ENCODE measurements around the gene TTC7B.

Gene TTC7B

DNA sequence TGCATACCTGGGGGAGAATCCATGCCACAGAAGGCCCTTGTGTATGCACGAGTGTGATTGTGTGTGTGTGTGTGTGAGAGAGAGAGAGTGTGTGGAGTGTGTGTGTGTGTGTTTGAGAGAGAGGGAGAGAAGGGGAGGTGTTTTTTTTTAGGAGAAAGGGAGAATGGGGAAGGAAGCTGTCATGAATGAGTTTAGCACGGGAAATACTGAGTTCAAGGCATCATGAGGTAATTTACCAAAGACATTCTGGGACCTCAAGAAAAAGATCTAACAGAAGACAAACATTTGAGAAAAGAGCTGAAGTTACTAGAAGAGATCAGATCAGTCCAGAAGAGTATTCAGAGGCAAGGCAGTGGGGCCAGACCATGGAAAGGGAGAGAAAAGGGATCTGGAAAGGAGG lies 157.1 kb downstream of the TTC7B start:
- no peaks in the 10 kb centered on the region for H3K27me3 ChIP-seq (ENCODE audit: insufficient read depth, low read length)
- no peaks in the 10 kb centered on the region for H3K36me3 ChIP-seq (ENCODE audit: insufficient read depth, low read length)
- H3K9me3 ChIP-seq (ENCODE audit: low read length) = no peaks in the 10 kb centered on the region
- H2AFZ ChIP-seq (ENCODE audit: low read length) = no peak overlapping the region
- no peak overlapping the region for H3K4me2 ChIP-seq (ENCODE audit: low read length)
- no peak for TF ChIP-seq CTCF (IDR thresholded peaks at IDR 0.05; ENCODE audit: low read length)
- no peak for TF ChIP-seq EZH2 (IDR thresholded peaks at IDR 0.05; ENCODE audit: borderline replicate concordance, low read length)
- no peaks in the 10 kb centered on the region for H3K4me1 ChIP-seq (ENCODE audit: insufficient read depth, low read length, severe bottlenecking)
- no peak overlapping the region for H3K9ac ChIP-seq (ENCODE audit: low read length)
- H4K20me1 ChIP-seq (ENCODE audit: insufficient read depth, low read length) = no peaks in the 10 kb centered on the region
- H3K4me3 ChIP-seq (ENCODE audit: low read depth, low read length, poor library complexity, severe bottlenecking) = no peak overlapping the region
- no peaks in the 10 kb centered on the region for H3K79me2 ChIP-seq (ENCODE audit: insufficient read depth, low read length)
- no peaks in the 10 kb centered on the region for H3F3A ChIP-seq (ENCODE audit: insufficient read depth, low read length)
- no peaks in the 10 kb centered on the region for H3K9me2 ChIP-seq (ENCODE audit: low read depth, low read length)
- H3K27ac ChIP-seq (ENCODE audit: low read depth, low read length, poor library complexity, severe bottlenecking) = no peak overlapping the region

DNA sequence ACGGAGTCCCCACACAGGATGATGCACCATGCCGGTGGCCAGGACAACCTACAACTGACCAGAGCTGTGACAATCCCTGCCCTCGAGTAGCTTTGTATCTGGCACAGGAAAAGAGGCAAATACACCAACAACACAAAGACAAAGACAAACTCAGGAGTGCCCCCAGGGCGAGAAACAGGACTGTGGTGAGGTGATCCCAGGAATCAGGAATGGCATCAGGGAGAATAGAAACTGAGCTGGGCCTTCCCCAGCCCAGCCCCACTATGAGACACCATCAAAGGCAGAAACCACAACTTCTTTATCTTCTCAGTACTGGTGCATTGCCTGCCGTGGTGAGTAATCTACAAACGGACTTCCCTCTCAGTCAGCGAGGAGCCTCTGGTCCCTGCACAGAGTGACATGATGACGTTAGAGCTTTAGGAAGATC lies 157.7 kb downstream of the TTC7B start:
- no peaks in the 10 kb centered on the region for H3K4me1 ChIP-seq (ENCODE audit: insufficient read depth, low read length, severe bottlenecking)
- no peak overlapping the region for H3K27ac ChIP-seq (ENCODE audit: low read depth, low read length, poor library complexity, severe bottlenecking)
- no peaks in the 10 kb centered on the region for H3F3A ChIP-seq (ENCODE audit: insufficient read depth, low read length)
- no peak overlapping the region for H3K4me2 ChIP-seq (ENCODE audit: low read length)
- no peak overlapping the region for H2AFZ ChIP-seq (ENCODE audit: low read length)
- H3K9ac ChIP-seq (ENCODE audit: low read length) = no peak overlapping the region
- no peaks in the 10 kb centered on the region for H3K27me3 ChIP-seq (ENCODE audit: insufficient read depth, low read length)
- H3K79me2 ChIP-seq (ENCODE audit: insufficient read depth, low read length) = no peaks in the 10 kb centered on the region
- no peaks in the 10 kb centered on the region for H4K20me1 ChIP-seq (ENCODE audit: insufficient read depth, low read length)
- no peaks in the 10 kb centered on the region for H3K36me3 ChIP-seq (ENCODE audit: insufficient read depth, low read length)
- no peak overlapping the region for H3K4me3 ChIP-seq (ENCODE audit: low read depth, low read length, poor library complexity, severe bottlenecking)
- TF ChIP-seq CTCF (IDR thresholded peaks at IDR 0.05; ENCODE audit: low read length) = no peak
- TF ChIP-seq EZH2 (IDR thresholded peaks at IDR 0.05; ENCODE audit: borderline replicate concordance, low read length) = no peak
- no peaks in the 10 kb centered on the region for H3K9me2 ChIP-seq (ENCODE audit: low read depth, low read length)
- H3K9me3 ChIP-seq (ENCODE audit: low read length) = no peaks in the 10 kb centered on the region

- H3K36me3 ChIP-seq (ENCODE audit: insufficient read depth, low read length) = no peaks in the 10 kb centered on the region
- H3K4me3 ChIP-seq (ENCODE audit: low read depth, low read length, poor library complexity, severe bottlenecking) = no peak overlapping the region
- no peaks in the 10 kb centered on the region for H3K9me2 ChIP-seq (ENCODE audit: low read depth, low read length)
- no peaks in the 10 kb centered on the region for H3F3A ChIP-seq (ENCODE audit: insufficient read depth, low read length)
- no peaks in the 10 kb centered on the region for H3K4me1 ChIP-seq (ENCODE audit: insufficient read depth, low read length, severe bottlenecking)
- no peak overlapping the region for H3K27ac ChIP-seq (ENCODE audit: low read depth, low read length, poor library complexity, severe bottlenecking)
- no peaks in the 10 kb centered on the region for H4K20me1 ChIP-seq (ENCODE audit: insufficient read depth, low read length)
- H2AFZ ChIP-seq (ENCODE audit: low read length) = no peak overlapping the region
- H3K27me3 ChIP-seq (ENCODE audit: insufficient read depth, low read length) = no peaks in the 10 kb centered on the region
- no peaks in the 10 kb centered on the region for H3K79me2 ChIP-seq (ENCODE audit: insufficient read depth, low read length)
- no peaks in the 10 kb centered on the region for H3K9me3 ChIP-seq (ENCODE audit: low read length)
- H3K9ac ChIP-seq (ENCODE audit: low read length) = no peak overlapping the region
- TF ChIP-seq EZH2 (IDR thresholded peaks at IDR 0.05; ENCODE audit: borderline replicate concordance, low read length) (no peak), CTCF (IDR thresholded peaks at IDR 0.05; ENCODE audit: low read length) (no peak)
- no peak overlapping the region for H3K4me2 ChIP-seq (ENCODE audit: low read length)
Measured at GRCh38 chr14:90656973-90657372, 159.3 kb downstream of the TTC7B start.
